K562 (cell line): ENCODE results near the gene FBXL4. TPM values are rescaled to one million over a fixed set of nuclear protein-coding genes. Genes with fewer than 3 reads are reported as not detected.

Experiments used
- ETV6 ChIP-seq, 3 experiments: fragments of 150-350 bp in 1 of 3; sonication (generic) in 1 of 3; formaldehyde crosslinking in 1 of 3; IDR thresholded peaks; 2 replicates each; pipeline versions ENCODE4 v1.6.1 to v1.8.0; 2014 to 2022; ENCODE audit warnings: borderline replicate concordance in 2 of 3, low read depth in 2 of 3, antibody characterized with exemption in 1 of 3, low read length in 1 of 3, mild to moderate bottlenecking in 1 of 3, missing genetic modification reagents in 1 of 3
- FOXA1 ChIP-seq: fragments of 450-650 bp; IDR thresholded peaks from 2 replicates; pipeline ENCODE4 v1.6.1; 2016; ENCODE audit warnings: mild to moderate bottlenecking, borderline replicate concordance
- FOXM1 ChIP-seq, 2 experiments: fragments of 450-650 bp in 1 of 2; sonication (generic) in 1 of 2; formaldehyde crosslinking in 1 of 2; IDR thresholded peaks; 2 replicates each; pipeline versions ENCODE4 v1.6.1 to v1.9.0; 2017 to 2022; ENCODE audit warnings: low read depth in 2 of 2, mild to moderate bottlenecking in 2 of 2, missing genetic modification reagents in 1 of 2, moderate library complexity in 1 of 2
- NBN ChIP-seq: fragments of 450-650 bp; IDR thresholded peaks from 2 replicates; pipeline ENCODE4 v1.6.1; 2016; ENCODE audit warnings: low read depth, mild to moderate bottlenecking
- POLR2AphosphoS2 ChIP-seq: IDR thresholded peaks from 2 replicates; pipeline ENCODE4 v1.6.1; 2012; ENCODE audit warnings: low read length, improper control_type of control experiment
- POU5F1 ChIP-seq: fragments of 150-350 bp; IDR thresholded peaks from 2 replicates; pipeline ENCODE4 v1.6.1; 2014; ENCODE audit warnings: borderline replicate concordance, low read length, low read depth, mild to moderate bottlenecking; ENCODE audit not compliant: partially characterized antibody
- PTRF ChIP-seq: fragments of 450-650 bp; IDR thresholded peaks from 2 replicates; pipeline ENCODE4 v1.6.1; 2016; ENCODE audit warnings: mild to moderate bottlenecking, missing genetic modification characterization, missing compliant biosample characterization
- SMARCA4 ChIP-seq: fragments of 450-650 bp; IDR thresholded peaks from 2 replicates; pipeline ENCODE4 v1.6.1; 2016
- ZNF146 ChIP-seq: IDR thresholded peaks from one replicate; pipeline ENCODE4 v1.6.1; 2018; ENCODE audit warnings: missing compliant biosample characterization; ENCODE audit not compliant: unreplicated experiment
- ZNF408 ChIP-seq: fragments of 250-450 bp; sonication (Bioruptor Pico); IDR thresholded peaks from 2 replicates; pipeline ENCODE4 v1.4.0; 2020; ENCODE audit warnings: low read depth, mild to moderate bottlenecking, moderate library complexity
- ZNF561 ChIP-seq: fragments of 450-650 bp; formaldehyde crosslinking; conservative IDR thresholded peaks from 2 replicates; pipeline ENCODE4 v1.4.0; 2020; ENCODE audit warnings: mild to moderate bottlenecking, moderate library complexity
- ZNF766 ChIP-seq: fragments of 200-800 bp; sonication (Bioruptor generic); conservative IDR thresholded peaks from 2 replicates; pipeline ENCODE4 v1.6.1; 2016; ENCODE audit warnings: missing genetic modification characterization, missing compliant biosample characterization
- ZNF778 ChIP-seq: fragments of 450-650 bp; formaldehyde crosslinking; IDR thresholded peaks from 2 replicates; pipeline ENCODE4 v1.4.0; 2020; ENCODE audit warnings: mild to moderate bottlenecking, moderate library complexity
- polyA plus RNA-seq, 8 experiments: library from polyadenylated mRNA; depleted of rRNA in 4 of 8; stranded (reverse) in 5 of 8; unstranded in 3 of 8; fragments of >200 nt; fragmentation: Nextera tagmentation in 2 of 8; fragmentation: Illumina TruSeq in 1 of 8; extraction: Ambion mirVana in 2 of 8; extraction: Trizol in 1 of 8; gene quantifications; 2 replicates each; pipeline versions ENCODE4 v1.2.1 to v1.2.3, GENCODE V29; 2011 to 2014; ENCODE audit warnings: inconsistent platforms in 1 of 8, missing spikeins in 1 of 8
- total RNA-seq, 7 experiments: library from RNA; depleted of rRNA in 6 of 7; stranded (reverse); fragments of >200 nt in 6 of 7; fragmentation: Illumina TruSeq in 2 of 7; extraction: Trizol in 2 of 7; gene quantifications; 2 replicates each; pipeline versions ENCODE4 v1.2.1 to v1.2.3, GENCODE V29; 2011 to 2021; ENCODE audit warnings: low replicate concordance in 1 of 7
- TF ChIP-seq, protein P1 (sequence below): sonication (generic); formaldehyde crosslinking; IDR thresholded peaks from 2 replicates; pipeline ENCODE4 v1.8.0; 2022; ENCODE audit warnings: mild to moderate bottlenecking, missing genetic modification reagents
- TF ChIP-seq, protein P2 (sequence below): sonication (generic); formaldehyde crosslinking; IDR thresholded peaks from 2 replicates; pipeline ENCODE4 v1.8.1; 2022; ENCODE audit warnings: missing genetic modification reagents
- TF ChIP-seq, protein P3 (sequence below): IDR thresholded peaks from 2 replicates; pipeline ENCODE4 v1.6.1; 2016; ENCODE audit warnings: missing genetic modification characterization, missing compliant biosample characterization
- TF ChIP-seq, protein P4 (sequence below), 2 experiments: fragments of 450-650 bp; IDR thresholded peaks; 2 replicates each; pipeline ENCODE4 v1.6.1; 2016

Gene FBXL4
- total and polyA plus RNA-seq, 9 of the 15 experiments (the other 6 are each of a cell fraction or from before 2014, with no cell fraction given): 4.2 to 23.1 (median 7.7) TPM

DNA sequence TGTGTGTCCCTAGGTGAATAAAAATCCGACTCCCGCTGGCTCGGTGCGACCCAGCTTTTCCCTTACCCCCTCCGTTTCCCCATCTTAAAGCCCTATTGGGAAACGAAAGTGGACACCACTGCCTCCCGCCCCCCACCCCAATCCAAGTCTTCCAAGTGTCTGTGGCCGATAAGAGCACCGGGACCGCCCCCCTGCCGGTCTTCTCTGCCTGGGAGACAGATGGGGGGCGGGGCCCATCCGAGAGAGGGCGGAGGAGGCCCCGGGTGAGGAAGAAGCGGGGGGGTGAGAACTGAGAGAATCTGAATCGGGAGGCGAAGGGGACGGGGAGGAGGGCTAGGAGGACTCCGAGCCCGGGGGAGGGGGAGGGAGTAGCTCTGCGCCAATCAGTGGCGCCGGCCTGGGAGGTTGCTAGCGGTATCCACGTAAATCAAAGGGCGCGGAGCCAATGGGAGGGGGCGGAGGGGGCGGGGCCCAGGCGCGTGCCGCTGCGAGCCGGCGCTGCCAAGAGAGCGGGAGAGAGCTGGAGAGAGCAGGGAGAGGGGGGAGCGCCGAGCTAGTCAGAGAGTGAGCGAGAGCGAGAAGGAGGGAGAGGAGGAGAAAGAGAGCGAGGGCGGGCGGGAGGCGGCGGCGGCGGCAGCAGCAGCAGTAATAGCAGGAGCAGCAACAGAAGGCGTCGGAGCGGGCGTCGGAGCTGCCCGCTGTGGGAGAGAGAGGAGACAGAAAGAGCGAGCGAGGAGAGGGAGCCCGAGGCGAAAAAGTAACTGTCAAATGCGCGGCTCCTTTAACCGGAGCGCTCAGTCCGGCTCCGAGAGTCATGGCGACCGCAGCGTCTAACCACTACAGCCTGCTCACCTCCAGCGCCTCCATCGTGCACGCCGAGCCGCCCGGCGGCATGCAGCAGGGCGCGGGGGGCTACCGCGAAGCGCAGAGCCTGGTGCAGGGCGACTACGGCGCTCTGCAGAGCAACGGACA is 113.4 kb downstream of the FBXL4 start, which contains the start of gene POU3F2 (continued):
- TF ChIP-seq, protein P1, sequence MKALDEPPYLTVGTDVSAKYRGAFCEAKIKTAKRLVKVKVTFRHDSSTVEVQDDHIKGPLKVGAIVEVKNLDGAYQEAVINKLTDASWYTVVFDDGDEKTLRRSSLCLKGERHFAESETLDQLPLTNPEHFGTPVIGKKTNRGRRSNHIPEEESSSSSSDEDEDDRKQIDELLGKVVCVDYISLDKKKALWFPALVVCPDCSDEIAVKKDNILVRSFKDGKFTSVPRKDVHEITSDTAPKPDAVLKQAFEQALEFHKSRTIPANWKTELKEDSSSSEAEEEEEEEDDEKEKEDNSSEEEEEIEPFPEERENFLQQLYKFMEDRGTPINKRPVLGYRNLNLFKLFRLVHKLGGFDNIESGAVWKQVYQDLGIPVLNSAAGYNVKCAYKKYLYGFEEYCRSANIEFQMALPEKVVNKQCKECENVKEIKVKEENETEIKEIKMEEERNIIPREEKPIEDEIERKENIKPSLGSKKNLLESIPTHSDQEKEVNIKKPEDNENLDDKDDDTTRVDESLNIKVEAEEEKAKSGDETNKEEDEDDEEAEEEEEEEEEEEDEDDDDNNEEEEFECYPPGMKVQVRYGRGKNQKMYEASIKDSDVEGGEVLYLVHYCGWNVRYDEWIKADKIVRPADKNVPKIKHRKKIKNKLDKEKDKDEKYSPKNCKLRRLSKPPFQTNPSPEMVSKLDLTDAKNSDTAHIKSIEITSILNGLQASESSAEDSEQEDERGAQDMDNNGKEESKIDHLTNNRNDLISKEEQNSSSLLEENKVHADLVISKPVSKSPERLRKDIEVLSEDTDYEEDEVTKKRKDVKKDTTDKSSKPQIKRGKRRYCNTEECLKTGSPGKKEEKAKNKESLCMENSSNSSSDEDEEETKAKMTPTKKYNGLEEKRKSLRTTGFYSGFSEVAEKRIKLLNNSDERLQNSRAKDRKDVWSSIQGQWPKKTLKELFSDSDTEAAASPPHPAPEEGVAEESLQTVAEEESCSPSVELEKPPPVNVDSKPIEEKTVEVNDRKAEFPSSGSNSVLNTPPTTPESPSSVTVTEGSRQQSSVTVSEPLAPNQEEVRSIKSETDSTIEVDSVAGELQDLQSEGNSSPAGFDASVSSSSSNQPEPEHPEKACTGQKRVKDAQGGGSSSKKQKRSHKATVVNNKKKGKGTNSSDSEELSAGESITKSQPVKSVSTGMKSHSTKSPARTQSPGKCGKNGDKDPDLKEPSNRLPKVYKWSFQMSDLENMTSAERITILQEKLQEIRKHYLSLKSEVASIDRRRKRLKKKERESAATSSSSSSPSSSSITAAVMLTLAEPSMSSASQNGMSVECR: 0 out of 2 replicates have a peak, but pooled peaks have one; percentile 40
- TF ChIP-seq, protein P2, sequence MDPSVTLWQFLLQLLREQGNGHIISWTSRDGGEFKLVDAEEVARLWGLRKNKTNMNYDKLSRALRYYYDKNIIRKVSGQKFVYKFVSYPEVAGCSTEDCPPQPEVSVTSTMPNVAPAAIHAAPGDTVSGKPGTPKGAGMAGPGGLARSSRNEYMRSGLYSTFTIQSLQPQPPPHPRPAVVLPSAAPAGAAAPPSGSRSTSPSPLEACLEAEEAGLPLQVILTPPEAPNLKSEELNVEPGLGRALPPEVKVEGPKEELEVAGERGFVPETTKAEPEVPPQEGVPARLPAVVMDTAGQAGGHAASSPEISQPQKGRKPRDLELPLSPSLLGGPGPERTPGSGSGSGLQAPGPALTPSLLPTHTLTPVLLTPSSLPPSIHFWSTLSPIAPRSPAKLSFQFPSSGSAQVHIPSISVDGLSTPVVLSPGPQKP (CRISPR knock-in tag): no peak
- no peak for TF ChIP-seq POU5F1
- TF ChIP-seq ZNF408 (CRISPR knock-in tag): no peak
- TF ChIP-seq ZNF146 (CRISPR knock-in tag): no peak
- no peak for TF ChIP-seq ZNF561 (CRISPR knock-in tag)
- TF ChIP-seq, protein P3, sequence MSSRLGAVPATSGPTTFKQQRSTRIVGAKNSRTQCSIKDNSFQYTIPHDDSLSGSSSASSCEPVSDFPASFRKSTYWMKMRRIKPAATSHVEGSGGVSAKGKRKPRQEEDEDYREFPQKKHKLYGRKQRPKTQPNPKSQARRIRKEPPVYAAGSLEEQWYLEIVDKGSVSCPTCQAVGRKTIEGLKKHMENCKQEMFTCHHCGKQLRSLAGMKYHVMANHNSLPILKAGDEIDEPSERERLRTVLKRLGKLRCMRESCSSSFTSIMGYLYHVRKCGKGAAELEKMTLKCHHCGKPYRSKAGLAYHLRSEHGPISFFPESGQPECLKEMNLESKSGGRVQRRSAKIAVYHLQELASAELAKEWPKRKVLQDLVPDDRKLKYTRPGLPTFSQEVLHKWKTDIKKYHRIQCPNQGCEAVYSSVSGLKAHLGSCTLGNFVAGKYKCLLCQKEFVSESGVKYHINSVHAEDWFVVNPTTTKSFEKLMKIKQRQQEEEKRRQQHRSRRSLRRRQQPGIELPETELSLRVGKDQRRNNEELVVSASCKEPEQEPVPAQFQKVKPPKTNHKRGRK (tag): peak; percentile 44; the same call in 1 of the 2 replicates
- TF ChIP-seq FOXA1: no peak
- no peak for TF ChIP-seq ZNF766 (CRISPR knock-in tag)
- TF ChIP-seq, protein P4, sequence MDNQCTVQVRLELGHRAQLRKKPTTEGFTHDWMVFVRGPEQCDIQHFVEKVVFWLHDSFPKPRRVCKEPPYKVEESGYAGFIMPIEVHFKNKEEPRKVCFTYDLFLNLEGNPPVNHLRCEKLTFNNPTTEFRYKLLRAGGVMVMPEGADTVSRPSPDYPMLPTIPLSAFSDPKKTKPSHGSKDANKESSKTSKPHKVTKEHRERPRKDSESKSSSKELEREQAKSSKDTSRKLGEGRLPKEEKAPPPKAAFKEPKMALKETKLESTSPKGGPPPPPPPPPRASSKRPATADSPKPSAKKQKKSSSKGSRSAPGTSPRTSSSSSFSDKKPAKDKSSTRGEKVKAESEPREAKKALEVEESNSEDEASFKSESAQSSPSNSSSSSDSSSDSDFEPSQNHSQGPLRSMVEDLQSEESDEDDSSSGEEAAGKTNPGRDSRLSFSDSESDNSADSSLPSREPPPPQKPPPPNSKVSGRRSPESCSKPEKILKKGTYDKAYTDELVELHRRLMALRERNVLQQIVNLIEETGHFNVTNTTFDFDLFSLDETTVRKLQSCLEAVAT (IDR thresholded peaks at IDR 0.05): peak; percentile 40 to 98; a peak in 2 of 4 replicates
- TF ChIP-seq POLR2AphosphoS2: no peak
- TF ChIP-seq ETV6 (IDR thresholded peaks at IDR 0.05; ENCODE audit: borderline replicate concordance in 1 of 2, low read depth in 2 of 2, low read length in 1 of 2): no peak
- no peak for TF ChIP-seq ETV6 (CRISPR knock-in tag; IDR thresholded peaks at IDR 0.05; ENCODE audit: borderline replicate concordance)
- no peak for TF ChIP-seq PTRF (tag)
- TF ChIP-seq SMARCA4: peak; percentile 62
- TF ChIP-seq NBN: no peak
- 0 out of 2 replicates have a peak, but pooled peaks have one; percentile 64 for TF ChIP-seq FOXM1 (IDR thresholded peaks at IDR 0.05; ENCODE audit: low read depth)
- no peak for TF ChIP-seq FOXM1 (CRISPR knock-in tag; IDR thresholded peaks at IDR 0.05; ENCODE audit: low read depth)
- TF ChIP-seq ZNF778 (CRISPR knock-in tag): no peak
